CD4-positive, CD25-positive, alpha-beta regulatory T cell (primary cell): Measurements from ENCODE around the gene KRTAP10-7. TPM values are rescaled to one million over a fixed set of nuclear protein-coding genes. Genes with fewer than 3 reads are reported as not detected.

Source experiments
- ATAC-seq, 2 donors: fragments of 150-1000 bp; cut with Tn5 transposase; one replicate each; pipeline ENCODE4 v1.10.0; 2021; ENCODE audit warnings: low read depth in 2 of 2, moderate number of reproducible peaks in 2 of 2, moderate library complexity in 1 of 2
- DNase-seq, 3 donors: peaks; one replicate each; pipeline versions ENCODE4 v3.0.0 to v3.0.0-alpha.2; 2012 to 2022; ENCODE audit warnings: mixed read lengths in 1 of 3
- H3K27ac ChIP-seq: one replicate; pipeline ENCODE4 v1.7.0; 2013; ENCODE audit warnings: mild to moderate bottlenecking, low read length; ENCODE audit not compliant: insufficient read depth, poor library complexity, severe bottlenecking
- H3K27me3 ChIP-seq: one replicate; pipeline ENCODE4 v1.7.0; 2013; ENCODE audit warnings: low read length; ENCODE audit not compliant: control insufficient read depth, insufficient read depth
- H3K36me3 ChIP-seq: one replicate; pipeline ENCODE4 v1.7.0; 2013; ENCODE audit warnings: mild to moderate bottlenecking, low read length, moderate library complexity; ENCODE audit not compliant: control insufficient read depth, insufficient read depth
- H3K4me1 ChIP-seq: 2 replicates; pipeline ENCODE4 v1.7.0; 2013; ENCODE audit warnings: mild to moderate bottlenecking, low read length; ENCODE audit not compliant: insufficient read depth, control insufficient read depth, poor library complexity, severe bottlenecking
- H3K4me3 ChIP-seq: one replicate; pipeline ENCODE4 v1.7.0; 2013; ENCODE audit warnings: low read depth, mild to moderate bottlenecking, low read length, moderate library complexity
- H3K9me3 ChIP-seq, 2 experiments: 1 replicate in 1 of 2; 2 replicates in 1 of 2; pipeline ENCODE4 v1.7.0; 2013; ENCODE audit warnings: low read length in 2 of 2, mild to moderate bottlenecking in 1 of 2, moderate library complexity in 1 of 2; ENCODE audit not compliant: control insufficient read depth in 2 of 2
- H3K27ac Mint-ChIP-seq, 3 donors: one replicate each; pipeline ENCODE4 v1.8.0; 2020 to 2022; ENCODE audit warnings: mild to moderate bottlenecking in 3 of 3, mixed read lengths in 3 of 3, moderate library complexity in 2 of 3
- H3K27me3 Mint-ChIP-seq: one replicate; pipeline ENCODE4 v1.8.0; 2022; ENCODE audit warnings: mild to moderate bottlenecking, mixed read lengths
- H3K36me3 Mint-ChIP-seq: one replicate; pipeline ENCODE4 v1.8.0; 2020; ENCODE audit warnings: mixed read lengths
- H3K4me1 Mint-ChIP-seq, 4 donors: one replicate each; pipeline ENCODE4 v1.8.0; 2020 to 2022; ENCODE audit warnings: mixed read lengths in 4 of 4, mild to moderate bottlenecking in 1 of 4
- H3K4me3 Mint-ChIP-seq, 4 donors: one replicate each; pipeline ENCODE4 v1.8.0; 2020 to 2022; ENCODE audit warnings: mild to moderate bottlenecking in 4 of 4, mixed read lengths in 4 of 4, moderate library complexity in 3 of 4
- H3K9me3 Mint-ChIP-seq, 7 donors: one replicate each; pipeline ENCODE4 v1.8.0; 2020 to 2022; ENCODE audit warnings: mixed read lengths in 7 of 7, mild to moderate bottlenecking in 3 of 7, moderate library complexity in 2 of 7
- polyA plus RNA-seq, 4 donors: library from polyadenylated mRNA; unstranded; fragments of 300-500 nt; fragmentation: Illumina TruSeq; gene quantifications; one replicate each; pipeline ENCODE4 v1.2.3, GENCODE V29; 2021
- total RNA-seq: library from RNA; stranded (reverse); gene quantifications from one replicate; pipeline ENCODE4 v1.2.3, GENCODE V29; 2022

The KRTAP10-7 gene
- total and polyA plus RNA-seq, 5 donors from 2014 or later = not detected

- Histone ChIP-seq H3K27me3 (no peaks in the 10 kb centered on the region), H3K4me3 (no peak overlapping the region), H3K36me3 (no peaks in the 10 kb centered on the region), H3K27ac (no peak overlapping the region), H3K9me3 (peaks cover 11 to 15% of the 10 kb centered on the region in 2 experiments), H3K4me1 (peaks cover 24% of the 10 kb centered on the region)
- DNase-seq (no peak), ATAC-seq (no peak)
- Mint-ChIP-seq H3K36me3 (peaks cover 4% of the 10 kb centered on the region), H3K4me1 (peaks cover 17 to 56% (median 21%) of the 10 kb centered on the region in 4 donors), H3K4me3 (no peak overlapping the region), H3K27ac (peak overlapping the region in 2 of 3 donors; percentile 68 to 71), H3K9me3 (peaks cover 5 to 26% (median 16%) of the 10 kb centered on the region in 7 donors), H3K27me3 (no peaks in the 10 kb centered on the region)
Measured at GRCh38 chr21:44615911-44616590, 15.7 kb downstream of the KRTAP10-7 start.

- Mint-ChIP-seq H3K27ac (peak overlapping the region in 2 of 3 donors; percentile 68 to 71), H3K9me3 (peaks cover 3 to 22% (median 16%) of the 10 kb centered on the region in 7 donors), H3K36me3 (peaks cover 4% of the 10 kb centered on the region), H3K4me3 (no peak overlapping the region), H3K4me1 (peaks cover 17 to 56% (median 21%) of the 10 kb centered on the region in 4 donors), H3K27me3 (no peaks in the 10 kb centered on the region)
- Histone ChIP-seq H3K27me3 (no peaks in the 10 kb centered on the region), H3K27ac (no peak overlapping the region), H3K4me3 (no peak overlapping the region), H3K9me3 (peaks cover 10% of the 10 kb centered on the region in 2 experiments), H3K36me3 (no peaks in the 10 kb centered on the region), H3K4me1 (peaks cover 24% of the 10 kb centered on the region)
- DNase-seq (no peak), ATAC-seq (no peak)
Measured at GRCh38 chr21:44616591-44616926, 16.2 kb downstream of the KRTAP10-7 start.

GRCh38 chr21:44617071-44617501 is 16.7 kb downstream of the KRTAP10-7 start:
- H3K27me3 Mint-ChIP-seq = no peaks in the 10 kb centered on the region
- peak overlapping the region; percentile 20 to 93 (median 68) for H3K27ac Mint-ChIP-seq
- no peak overlapping the region for H3K4me3 Mint-ChIP-seq
- Histone ChIP-seq H3K36me3 (no peaks in the 10 kb centered on the region), H3K27ac (no peak overlapping the region), H3K4me3 (no peak overlapping the region), H3K4me1 (peaks cover 24% of the 10 kb centered on the region), H3K27me3 (no peaks in the 10 kb centered on the region), H3K9me3 (peaks cover 6 to 8% of the 10 kb centered on the region in 2 experiments)
- ATAC-seq = no peak
- peaks cover 4% of the 10 kb centered on the region for H3K36me3 Mint-ChIP-seq
- peaks cover 5 to 22% (median 16%) of the 10 kb centered on the region in 7 donors for H3K9me3 Mint-ChIP-seq
- DNase-seq = no peak
- peaks cover 17 to 56% (median 21%) of the 10 kb centered on the region in 4 donors for H3K4me1 Mint-ChIP-seq

GRCh38 chr21:44618504-44618903 is 18.1 kb downstream of the KRTAP10-7 start:
- Mint-ChIP-seq H3K4me1 (peaks cover 17 to 54% (median 21%) of the 10 kb centered on the region in 4 donors), H3K27me3 (no peaks in the 10 kb centered on the region), H3K36me3 (peaks cover 17% of the 10 kb centered on the region), H3K4me3 (peak overlapping the region; percentile 51 to 81 (median 68)), H3K27ac (peak overlapping the region; percentile 81 to 97 (median 93)), H3K9me3 (peaks cover 5 to 33% (median 18%) of the 10 kb centered on the region in 7 donors)
- H3K4me3 ChIP-seq = peak overlapping the region; percentile 58
- peaks cover 12 to 15% of the 10 kb centered on the region in 2 experiments for H3K9me3 ChIP-seq
- H3K36me3 ChIP-seq = no peaks in the 10 kb centered on the region
- DNase-seq = no peak
- H3K4me1 ChIP-seq = peaks cover 24% of the 10 kb centered on the region
- H3K27ac ChIP-seq = peak overlapping the region; percentile 70
- peak; percentile 15 for ATAC-seq
- no peaks in the 10 kb centered on the region for H3K27me3 ChIP-seq

GRCh38 chr21:44618909-44619308 is 18.5 kb downstream of the KRTAP10-7 start:
- H3K4me3 ChIP-seq = peak overlapping the region; percentile 58
- Mint-ChIP-seq H3K27me3 (no peaks in the 10 kb centered on the region), H3K9me3 (peaks cover 5 to 37% (median 22%) of the 10 kb centered on the region in 7 donors), H3K36me3 (peaks cover 20% of the 10 kb centered on the region), H3K27ac (peak overlapping the region; percentile 81 to 97 (median 93)), H3K4me1 (peaks cover 19 to 54% (median 21%) of the 10 kb centered on the region in 4 donors), H3K4me3 (peak overlapping the region; percentile 51 to 81 (median 68))
- no peaks in the 10 kb centered on the region for H3K36me3 ChIP-seq
- H3K27ac ChIP-seq = peak overlapping the region; percentile 70
- no peaks in the 10 kb centered on the region for H3K27me3 ChIP-seq
- DNase-seq = peak; percentile 32 to 85 (median 76)
- H3K4me1 ChIP-seq = peaks cover 24% of the 10 kb centered on the region
- ATAC-seq = peak; percentile 98 to 100
- peaks cover 16 to 19% of the 10 kb centered on the region in 2 experiments for H3K9me3 ChIP-seq

GRCh38 chr21:44619886-44620285 is 19.5 kb downstream of the KRTAP10-7 start:
- peak overlapping the region in 2 of 4 donors; percentile 29 to 31 for H3K4me3 Mint-ChIP-seq
- no peak overlapping the region for H3K4me3 ChIP-seq
- no peaks in the 10 kb centered on the region for H3K36me3 ChIP-seq
- peaks cover 25 to 28% of the 10 kb centered on the region in 2 experiments for H3K9me3 ChIP-seq
- H3K27me3 Mint-ChIP-seq = peaks cover 3% of the 10 kb centered on the region
- ATAC-seq = no peak
- H3K36me3 Mint-ChIP-seq = peaks cover 20% of the 10 kb centered on the region
- H3K9me3 Mint-ChIP-seq = peaks cover 5 to 45% (median 30%) of the 10 kb centered on the region in 7 donors
- H3K4me1 ChIP-seq = peaks cover 24% of the 10 kb centered on the region
- peaks cover 20 to 50% (median 22%) of the 10 kb centered on the region in 4 donors for H3K4me1 Mint-ChIP-seq
- peak overlapping the region in 2 of 3 donors; percentile 44 to 81 for H3K27ac Mint-ChIP-seq
- no peak for DNase-seq
- H3K27me3 ChIP-seq = no peaks in the 10 kb centered on the region
- no peak overlapping the region for H3K27ac ChIP-seq

GRCh38 chr21:44623575-44623974 is 23.2 kb downstream of the KRTAP10-7 start:
- Mint-ChIP-seq H3K27ac (no peak overlapping the region), H3K36me3 (peaks cover 20% of the 10 kb centered on the region), H3K9me3 (peaks cover 5 to 45% (median 30%) of the 10 kb centered on the region in 7 donors), H3K4me1 (peaks cover 15 to 27% (median 19%) of the 10 kb centered on the region in 4 donors), H3K4me3 (no peak overlapping the region), H3K27me3 (peaks cover 5% of the 10 kb centered on the region)
- H3K9me3 ChIP-seq = peaks cover 25 to 28% of the 10 kb centered on the region in 2 experiments
- H3K4me1 ChIP-seq = peaks cover 11% of the 10 kb centered on the region
- no peak overlapping the region for H3K4me3 ChIP-seq
- no peak overlapping the region for H3K27ac ChIP-seq
- no peak for DNase-seq
- H3K36me3 ChIP-seq = no peaks in the 10 kb centered on the region
- no peaks in the 10 kb centered on the region for H3K27me3 ChIP-seq
- ATAC-seq = no peak
